ENCODE results near the gene SULT1A3.
"Not testable (repeated sequence)": the region's sequence is repeated elsewhere in the genome, so short reads cannot be mapped to it uniquely, and the experiment has no call there.

SULT1A3 gene

DNA sequence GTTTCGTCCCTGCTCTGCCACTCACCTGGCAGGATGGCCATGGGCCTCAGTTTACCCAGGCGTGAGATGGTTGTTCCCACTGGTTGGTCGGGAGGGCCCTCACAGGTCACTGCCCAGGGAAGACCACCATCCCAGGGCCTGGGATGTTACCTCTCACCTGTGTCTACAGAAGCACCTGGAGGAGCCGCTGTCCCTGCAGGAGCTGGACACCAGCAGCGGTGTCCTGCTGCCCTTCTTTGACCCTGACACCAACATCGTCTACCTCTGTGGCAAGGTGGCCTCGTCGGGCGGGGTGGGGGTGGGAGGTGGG, 11.5 kb upstream of the SULT1A3 start:
- no peak for DNase-seq

- peak; percentile 20 for DNase-seq
Observed at GRCh38 chr16:30187971-30188561, 11.0 kb upstream of the SULT1A3 start.

GRCh38 chr16:30191158-30191557, 7.9 kb upstream of the SULT1A3 start:
- DNase-seq = not testable (repeated sequence)

GRCh38 chr16:30193098-30193497, 6.0 kb upstream of the SULT1A3 start:
- not testable (repeated sequence) for DNase-seq

GRCh38 chr16:30193615-30194014, 5.4 kb upstream of the SULT1A3 start, which contains the start of the genes BOLA2B and SLX1A:
TSS of gene BOLA2B (minus strand) at chr16:30193666. CDS start at chr16:30193595, 71 bp downstream.
TSS of gene SLX1A (plus strand) at chr16:30193875. CDS start at chr16:30194085, 210 bp downstream.
- not testable (repeated sequence) for DNase-seq

DNA sequence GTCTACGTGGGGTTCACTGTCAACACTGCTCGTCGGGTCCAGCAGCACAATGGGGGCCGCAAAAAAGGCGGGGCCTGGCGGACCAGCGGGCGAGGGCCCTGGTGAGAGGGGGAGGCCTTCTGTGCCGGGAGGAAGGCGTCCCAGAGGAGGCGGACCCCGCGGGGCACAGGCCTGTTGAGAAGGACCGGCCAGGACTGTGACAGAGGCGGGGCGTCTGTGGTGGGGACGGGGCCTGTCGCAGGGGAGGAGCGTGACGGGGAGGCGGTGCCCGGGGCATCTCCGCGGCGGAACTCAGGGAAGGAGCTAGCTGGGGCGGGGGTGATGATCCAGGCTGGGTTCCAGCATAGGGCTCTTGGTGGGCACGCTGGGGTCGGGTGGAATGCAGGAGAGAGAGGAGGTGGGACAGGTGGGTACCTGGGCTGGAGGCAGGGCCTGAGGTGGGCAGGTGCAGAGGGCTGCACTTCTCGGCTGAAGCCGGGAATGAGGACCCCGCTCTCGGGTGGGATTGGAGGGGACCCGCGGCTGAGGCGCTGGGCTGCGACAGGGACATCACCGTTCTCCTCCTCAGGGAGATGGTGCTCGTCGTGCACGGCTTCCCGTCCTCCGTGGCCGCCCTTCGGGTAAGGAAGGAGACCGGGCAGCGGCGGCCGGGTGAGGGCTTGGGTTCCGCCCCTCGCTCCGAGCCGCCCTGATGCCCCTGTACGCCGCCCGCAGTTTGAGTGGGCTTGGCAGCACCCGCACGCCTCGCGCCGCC, 4.7 kb upstream of the SULT1A3 start:
- DNase-seq = not testable (repeated sequence)

DNA sequence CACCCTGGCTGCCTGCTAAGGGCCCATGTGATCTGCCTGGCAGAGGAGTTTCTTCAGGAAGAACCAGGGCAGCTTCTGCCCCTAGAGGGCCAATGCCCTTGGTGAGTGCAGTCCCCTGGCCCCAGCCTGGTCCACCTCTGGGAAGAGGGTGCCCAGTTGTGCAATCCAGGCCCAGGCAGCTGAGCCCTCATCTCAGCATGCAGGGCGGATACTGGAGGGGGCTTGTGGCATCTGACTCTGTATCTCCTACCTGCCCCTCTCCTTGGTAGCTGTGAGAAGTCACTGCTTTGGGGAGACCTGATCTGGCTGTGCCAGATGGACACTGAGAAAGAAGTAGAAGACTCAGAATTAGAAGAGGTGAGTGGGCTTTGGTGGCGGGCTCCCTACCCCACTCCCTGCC, 2.1 kb upstream of the SULT1A3 start:
- DNase-seq = not testable (repeated sequence)

GRCh38 chr16:30199608-30200343, 721 bp downstream of the SULT1A3 start:
- DNase-seq = not testable (repeated sequence)

GRCh38 chr16:30205541-30206236, 6.6 kb downstream of the SULT1A3 start:
- DNase-seq = peak; percentile 13

DNA sequence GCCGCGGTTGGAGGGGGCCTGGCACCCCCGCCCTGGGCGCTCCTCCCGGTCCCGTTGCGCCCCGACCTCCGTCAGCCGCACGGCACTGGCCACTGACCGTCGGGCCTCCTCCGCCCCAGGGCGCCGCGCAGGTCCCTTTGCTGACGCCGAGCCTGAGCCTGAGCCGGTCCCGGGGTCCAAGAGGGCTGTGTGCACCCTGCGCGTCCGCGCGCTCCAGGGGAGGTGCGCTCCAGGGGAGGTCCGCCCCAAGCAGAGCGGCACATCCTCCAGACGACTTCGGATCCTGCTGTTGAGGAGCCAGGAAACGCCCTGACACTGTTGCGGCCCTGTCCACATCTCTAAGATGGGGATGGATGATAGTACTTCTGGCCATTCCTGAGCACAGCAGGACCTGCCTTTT, 7.2 kb downstream of the SULT1A3 start:
- not testable (repeated sequence) for DNase-seq

DNA sequence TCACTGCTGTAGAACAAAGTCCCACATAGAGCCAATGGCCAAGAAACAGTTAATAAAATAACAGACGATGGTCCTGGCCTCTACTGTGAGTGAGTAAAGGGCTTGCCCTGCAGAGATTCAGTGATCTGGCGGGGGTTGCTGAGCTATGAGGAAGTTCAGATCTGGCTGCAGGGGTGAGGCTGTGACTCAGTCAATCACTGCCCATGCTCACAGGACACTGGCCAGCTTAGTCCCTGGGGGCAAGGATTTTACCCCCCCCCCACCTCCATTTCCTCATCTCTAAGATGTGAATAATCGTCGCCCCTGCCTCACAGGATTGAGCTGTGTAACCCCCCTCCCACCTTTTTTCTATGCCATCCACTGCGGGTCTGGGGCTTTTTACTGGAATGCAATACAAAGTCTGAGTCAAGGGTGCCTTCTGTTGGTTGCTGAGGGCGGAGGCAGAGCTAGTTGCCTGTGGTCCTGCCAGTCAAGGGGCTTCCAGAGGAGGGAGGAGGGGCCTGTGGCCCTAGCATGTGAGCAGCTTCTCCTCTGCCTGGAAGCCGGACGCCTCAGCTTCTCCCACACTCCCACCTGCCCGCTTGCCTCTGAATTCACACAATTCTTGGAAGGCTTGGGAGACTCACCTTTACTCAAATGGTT, 8.1 kb downstream of the SULT1A3 start:
- not testable (repeated sequence) for DNase-seq

DNA sequence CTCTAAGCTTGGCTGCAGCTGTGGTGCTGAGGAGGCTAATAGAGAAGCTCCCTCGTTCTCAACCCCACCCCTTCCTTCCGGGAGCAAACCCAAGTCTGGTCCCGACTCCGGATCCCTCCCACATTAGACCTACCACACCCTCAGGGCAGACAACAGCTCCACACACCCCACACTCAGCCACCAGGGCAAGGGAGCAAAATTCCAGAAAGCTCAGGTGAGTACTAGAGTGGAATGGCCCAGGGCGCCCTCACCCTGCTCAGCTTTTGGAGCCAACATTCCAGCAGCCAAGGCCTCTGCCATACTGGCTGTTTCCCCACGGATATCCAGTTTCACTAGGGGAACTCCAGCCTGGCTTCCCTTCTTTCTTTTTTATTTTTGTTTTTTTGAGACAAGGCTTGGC, 10.0 kb downstream of the SULT1A3 start:
- DNase-seq = not testable (repeated sequence)

DNA sequence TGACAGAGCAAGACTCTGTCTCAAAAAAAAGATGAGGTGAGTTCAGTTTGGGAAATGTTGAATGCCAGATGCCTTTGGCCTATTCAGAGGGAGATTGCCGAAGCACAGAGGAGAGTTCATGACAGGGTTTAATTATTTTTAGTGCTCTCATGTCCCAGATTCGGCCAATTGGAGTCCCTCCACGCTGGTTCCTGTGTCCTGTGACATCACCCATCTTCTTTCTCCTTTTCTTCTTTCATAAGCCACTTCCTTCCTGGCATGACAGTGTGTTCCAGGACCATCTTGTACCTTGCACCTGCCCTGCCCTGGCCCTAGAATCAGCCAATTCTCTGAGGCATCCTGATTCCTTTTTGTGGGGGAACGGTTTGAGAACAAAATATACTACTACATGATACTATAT, 12.4 kb downstream of the SULT1A3 start:
- DNase-seq = not testable (repeated sequence)

DNA sequence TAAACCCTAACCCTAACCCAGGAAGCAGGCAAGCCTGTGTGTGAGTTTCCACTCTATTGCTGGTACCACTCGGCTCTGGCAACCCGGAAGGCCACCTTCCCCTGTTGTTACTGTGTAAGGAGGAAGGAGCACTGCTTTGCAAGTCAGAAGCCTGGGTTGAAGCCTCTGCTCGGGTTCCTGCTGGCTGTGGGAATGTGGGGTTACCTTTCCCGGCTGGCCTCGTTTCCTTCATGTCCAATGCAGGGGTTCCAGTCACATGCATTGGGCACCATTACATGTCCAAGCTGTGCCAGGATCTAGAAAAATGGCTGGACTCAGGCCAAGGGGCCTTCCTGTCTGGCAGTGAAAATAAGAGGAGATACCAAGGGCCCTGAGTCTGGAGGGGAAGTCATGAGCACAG, 18.0 kb downstream of the SULT1A3 start:
- peak; percentile 0 for DNase-seq

DNA sequence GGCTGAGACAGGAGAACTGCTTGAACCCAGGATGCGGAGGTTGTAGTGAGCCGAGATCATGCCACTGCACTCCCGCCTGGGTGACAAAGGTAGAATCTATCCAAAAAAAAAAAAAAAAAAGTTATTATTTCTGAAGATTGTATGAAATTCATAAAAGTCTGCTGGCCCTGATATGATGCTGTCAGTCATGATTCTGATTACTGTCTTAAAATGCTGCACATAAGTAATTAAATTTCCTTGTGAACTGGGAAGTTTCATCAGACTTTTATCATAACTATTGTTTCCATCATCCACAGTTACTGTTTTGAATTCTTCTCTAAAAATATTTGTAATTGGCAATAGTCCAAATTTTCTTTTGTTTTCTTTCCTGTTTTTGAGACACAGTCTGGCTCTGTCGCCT, 49.3 kb downstream of the SULT1A3 start, which contains the start of gene NPIPB13:
TSS of gene NPIPB13 (minus strand) at position 101 of the 400 bp plus-strand sequence. CDS start 2,906 bp downstream, outside the sequence.
- DNase-seq = not testable (repeated sequence)

All from stimulated activated CD4-positive, alpha-beta T cell treated with anti-CD3 and anti-CD28 coated beads, Interleukin-15, amount 100 ng/mL, for 24 hours (primary cell).